GM19397 (cell line): ENCODE data around the gene CBX8.

ENCODE experiments used
- ATAC-seq: cut with Tn5 transposase; IDR thresholded peaks from one replicate; pipeline ENCODE4 v1.9.1; 2021; ENCODE audit warnings: mild to moderate bottlenecking, moderate library complexity; ENCODE audit not compliant: unreplicated experiment

The CBX8 gene

DNA sequence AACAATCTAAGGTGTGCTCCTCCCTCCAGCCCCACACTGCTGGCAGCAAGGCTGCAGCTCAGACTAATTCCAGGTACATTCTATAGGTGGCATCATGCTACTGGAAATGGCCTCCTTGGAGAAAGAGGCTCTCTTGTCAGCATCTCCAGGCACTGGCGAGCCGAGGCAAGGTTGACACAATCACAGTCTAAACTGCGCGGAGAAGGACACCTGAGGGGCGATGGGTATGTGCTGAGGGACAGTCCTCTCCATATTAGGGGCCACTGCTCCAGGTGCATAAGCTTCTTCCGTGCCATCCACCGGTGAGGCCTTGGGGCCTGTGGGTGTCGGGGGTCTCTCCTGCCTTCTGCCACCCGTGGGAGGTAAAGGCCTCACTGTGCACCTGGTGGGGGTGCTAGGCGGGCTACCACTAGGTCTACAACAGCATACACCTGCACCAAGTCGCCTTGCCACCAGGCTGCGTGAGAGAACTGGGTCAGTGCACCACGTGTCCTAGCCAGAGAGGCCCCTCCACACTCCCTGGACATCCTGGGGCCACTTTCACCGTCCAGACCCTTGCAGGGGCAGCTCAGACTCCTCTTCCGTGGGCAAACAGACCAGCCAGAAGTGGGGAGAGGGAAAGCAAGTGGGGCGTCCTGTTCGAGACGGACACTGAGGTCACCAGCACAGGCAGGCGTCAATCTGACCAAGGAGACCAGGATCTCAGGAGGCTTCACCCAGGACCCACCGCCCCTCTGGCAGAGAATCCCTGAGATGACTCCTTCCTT is 12.1 kb upstream of the CBX8 start:
- no peak for ATAC-seq

DNA sequence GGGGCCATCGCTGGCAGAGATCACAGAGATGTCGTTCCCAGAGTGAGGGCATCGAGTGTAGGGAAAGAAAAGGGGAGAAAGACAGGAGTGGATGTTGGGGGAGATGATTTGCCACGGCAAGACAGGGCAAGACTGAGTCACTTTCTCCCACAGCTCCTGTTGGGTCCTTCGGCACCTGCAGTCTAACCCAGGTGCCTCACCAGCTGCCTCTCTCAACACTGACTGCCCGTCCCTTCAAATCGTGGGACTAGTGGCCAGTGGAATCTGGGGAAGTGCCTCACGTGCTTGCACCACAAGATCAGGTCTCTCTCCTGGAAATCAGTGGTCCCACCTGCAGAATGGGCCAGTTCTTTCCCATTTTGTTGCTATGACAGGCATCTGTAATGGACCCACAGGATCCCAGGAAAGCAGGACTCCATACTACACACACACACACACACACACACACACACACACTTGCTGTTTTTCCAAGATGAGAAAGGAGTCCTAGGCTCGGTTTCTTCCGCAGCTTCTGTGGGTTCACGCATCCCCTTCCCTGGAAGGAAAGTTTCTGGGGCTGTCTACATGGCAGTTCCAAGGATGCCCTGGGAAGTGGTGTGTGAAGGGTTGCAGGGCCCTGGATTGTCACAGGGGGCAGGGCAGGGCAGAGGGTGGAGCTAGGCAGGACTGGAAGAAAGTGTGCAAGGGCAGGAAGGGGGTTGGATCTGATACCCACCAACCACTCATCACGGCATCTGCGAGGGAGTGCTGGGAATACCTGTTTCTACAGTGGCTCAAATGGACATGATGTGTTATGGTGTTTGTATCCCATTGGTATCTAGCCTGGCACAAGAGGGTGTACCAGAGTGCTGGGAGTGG is 10.2 kb upstream of the CBX8 start:
- ATAC-seq = no peak

DNA sequence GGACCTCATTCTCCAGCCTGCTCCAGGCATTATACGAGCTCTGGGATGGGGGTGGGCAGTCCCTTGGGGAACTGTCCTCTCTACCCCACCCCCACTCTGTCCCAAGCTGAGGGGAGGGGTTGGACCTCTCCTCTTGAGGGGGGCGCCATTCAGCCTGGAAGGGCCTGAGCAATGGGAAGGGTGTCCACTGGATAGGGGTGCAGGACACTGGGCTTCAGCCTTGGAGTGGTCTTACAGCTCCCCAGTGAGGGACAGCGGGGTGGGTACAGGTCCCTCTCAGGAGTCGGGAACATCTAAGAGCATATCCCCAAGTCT is 9.5 kb upstream of the CBX8 start:
- ATAC-seq = no peak

DNA sequence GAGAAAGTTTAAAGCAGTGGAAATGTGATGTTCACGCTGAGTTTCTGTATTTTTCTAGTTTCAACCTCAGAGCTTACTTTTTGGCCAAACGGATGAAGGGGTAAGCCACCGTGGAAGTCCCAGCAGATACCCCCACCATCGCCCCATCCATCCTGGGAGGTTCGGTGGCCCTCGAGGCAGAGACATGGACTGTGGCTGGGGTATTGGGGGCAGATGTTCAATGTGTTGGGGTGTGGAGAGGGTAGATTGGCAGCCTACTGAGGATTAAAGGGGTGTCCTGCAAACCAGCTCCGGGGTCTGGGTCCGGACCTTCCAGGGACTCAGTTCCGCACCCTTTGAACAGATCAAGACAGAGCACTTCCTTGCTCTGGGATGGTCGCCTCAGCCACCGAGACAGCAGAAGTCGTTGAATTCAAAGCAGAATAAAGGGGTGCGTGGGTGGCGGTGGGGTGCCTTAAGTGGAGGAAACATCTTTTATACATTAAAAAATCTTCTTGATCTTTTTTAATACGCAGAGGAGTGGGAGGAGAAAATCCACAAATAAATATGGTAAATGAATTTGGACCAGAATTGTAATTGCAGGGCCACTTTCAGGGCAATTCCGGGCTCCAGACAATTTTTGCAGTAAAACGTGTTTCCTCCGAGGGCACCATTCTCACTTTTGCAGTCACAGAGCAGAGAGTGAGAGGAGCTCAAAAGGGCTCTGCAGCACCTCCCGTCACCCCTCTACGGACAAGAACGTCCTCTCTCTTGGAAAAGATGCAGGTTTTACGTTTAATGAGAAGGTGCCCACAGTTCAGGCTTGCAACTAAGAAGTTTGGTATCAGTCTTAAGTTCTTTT is 8.2 kb upstream of the CBX8 start:
- no peak for ATAC-seq

DNA sequence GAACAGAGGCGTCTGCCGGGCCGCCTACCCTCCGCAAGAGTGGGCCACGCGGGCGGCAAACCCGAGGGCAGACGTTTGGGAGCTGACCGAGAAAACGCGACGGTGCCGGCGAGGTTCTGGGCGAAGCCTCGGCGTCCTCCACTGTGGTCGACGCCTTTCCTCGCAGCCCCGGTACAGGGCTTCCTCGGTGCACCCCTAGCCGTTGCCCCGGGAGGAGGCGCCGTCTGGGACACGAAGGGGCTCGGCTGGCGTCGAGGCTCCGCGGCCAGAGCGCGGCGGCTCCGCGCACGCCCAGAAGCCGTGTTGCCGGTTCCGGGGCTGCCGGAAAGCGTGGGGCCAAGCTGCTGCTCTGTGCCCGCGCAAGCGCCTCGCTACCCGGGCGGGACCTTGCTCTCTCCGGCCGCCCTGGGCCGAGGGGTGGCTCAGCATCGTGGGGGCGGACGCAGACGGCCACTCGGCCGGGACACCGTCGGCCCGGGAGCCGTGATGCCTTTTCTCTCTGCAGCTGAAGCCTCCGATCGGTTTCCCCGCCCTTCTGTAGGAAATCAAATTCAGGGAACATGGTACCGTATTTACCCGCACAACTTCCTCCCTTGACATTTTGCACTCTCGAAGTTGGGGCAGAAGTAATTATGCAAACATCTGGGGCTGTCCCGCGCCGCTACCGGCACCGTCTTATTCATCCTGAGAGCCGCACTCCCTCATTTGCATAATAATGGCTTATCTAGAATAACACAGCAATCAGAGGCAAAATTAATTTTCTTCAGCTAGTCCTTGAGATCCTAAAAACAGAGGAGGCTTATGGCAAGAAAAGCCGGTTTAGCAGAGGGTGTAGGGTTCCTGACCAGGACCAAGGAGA is 7.3 kb upstream of the CBX8 start:
- ATAC-seq = peak; percentile 65

DNA sequence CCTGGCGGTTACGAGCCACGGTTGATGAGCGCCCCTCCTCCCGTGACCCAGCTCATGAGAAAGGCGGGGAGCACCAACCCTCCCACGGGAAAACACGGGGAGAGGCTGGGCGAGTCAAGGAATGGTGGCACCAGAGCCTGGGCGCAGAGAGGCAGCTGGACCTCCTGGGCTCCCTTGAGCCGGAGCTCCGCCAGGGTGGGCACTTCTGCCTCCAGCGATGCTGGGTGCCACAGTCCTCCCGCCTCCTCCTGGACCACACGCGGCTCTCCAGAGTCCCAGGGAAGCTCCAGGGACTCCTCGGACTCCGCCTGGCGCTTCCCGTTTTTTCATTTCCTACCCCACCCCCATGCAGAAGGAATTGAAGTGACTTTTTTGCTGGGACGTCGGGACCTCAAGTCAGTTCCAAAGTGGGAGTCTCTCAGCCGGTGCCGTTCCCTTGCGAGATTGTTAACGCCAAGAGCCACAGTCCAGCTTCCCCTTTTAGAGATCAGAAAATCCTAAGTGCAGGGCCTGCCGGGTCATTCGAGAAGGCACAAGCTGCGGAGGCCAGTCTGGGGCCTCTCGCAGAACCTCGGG is 6.6 kb upstream of the CBX8 start:
- ATAC-seq = no peak

DNA sequence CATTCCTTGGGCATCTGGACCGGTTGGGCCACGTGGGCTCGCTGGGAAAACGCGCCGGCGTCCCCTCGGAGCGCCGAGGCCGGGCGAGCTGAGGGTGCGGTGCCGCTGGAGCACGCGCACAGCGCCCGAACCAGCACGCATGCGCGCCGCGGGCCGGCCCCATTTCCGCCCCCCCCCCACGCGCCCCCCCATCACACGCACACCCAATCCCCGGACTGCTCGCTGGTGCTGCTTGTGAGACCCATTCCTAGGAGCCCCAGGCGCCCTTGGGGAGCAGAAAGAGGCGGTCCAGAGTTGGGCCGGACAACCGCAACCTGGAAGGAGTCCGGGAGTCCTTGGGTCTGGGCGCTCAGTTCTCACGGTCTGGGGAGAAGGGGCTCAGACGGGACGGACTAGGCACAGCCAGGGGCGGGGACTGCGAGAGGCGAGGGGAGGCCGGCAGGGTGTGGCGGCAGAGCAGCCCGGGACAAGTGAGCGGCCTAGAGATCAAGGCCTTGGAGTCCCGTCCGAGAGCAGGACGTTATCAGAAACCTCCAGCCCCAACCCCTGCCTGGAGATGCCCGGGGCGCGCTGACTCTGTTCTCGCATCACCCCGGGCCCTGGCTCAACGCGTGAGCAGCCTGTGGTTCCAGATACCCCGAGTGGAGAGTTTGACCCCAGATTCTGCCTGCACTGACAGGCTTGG is 6.0 kb upstream of the CBX8 start:
- no peak for ATAC-seq

DNA sequence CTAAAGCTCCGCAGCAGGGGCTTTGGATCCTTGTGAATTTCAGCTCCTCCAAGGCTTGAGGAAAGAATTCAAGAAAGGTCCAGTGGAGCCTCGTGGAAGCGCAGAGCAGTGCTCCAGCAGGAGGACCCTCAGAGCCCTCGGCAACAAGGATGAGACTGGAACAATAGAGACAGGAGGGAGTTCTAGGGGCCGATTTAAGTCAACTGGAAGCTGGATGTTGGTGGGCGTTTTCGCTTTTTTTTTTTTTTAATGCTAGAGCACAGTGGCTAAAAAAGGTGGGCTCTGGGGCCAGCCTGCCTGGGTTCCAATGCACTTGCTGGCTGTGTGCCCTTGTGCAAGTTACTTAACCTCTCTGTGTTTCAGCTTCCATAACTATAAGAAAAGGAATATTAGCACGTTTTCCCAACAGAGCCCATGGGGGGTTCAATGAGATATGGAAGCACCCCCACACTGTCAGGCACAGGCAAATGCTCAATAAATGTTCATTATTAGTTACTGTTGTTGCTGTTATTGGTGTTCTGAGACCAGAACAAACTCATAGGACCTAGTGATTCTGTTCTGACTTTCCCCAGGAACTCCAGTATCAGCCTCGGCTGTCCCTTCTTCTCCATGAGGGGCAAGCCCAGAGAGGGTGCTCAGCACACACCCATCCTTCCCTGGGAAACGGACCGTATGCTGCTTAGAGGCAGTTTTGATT is 5.3 kb upstream of the CBX8 start:
- no peak for ATAC-seq

DNA sequence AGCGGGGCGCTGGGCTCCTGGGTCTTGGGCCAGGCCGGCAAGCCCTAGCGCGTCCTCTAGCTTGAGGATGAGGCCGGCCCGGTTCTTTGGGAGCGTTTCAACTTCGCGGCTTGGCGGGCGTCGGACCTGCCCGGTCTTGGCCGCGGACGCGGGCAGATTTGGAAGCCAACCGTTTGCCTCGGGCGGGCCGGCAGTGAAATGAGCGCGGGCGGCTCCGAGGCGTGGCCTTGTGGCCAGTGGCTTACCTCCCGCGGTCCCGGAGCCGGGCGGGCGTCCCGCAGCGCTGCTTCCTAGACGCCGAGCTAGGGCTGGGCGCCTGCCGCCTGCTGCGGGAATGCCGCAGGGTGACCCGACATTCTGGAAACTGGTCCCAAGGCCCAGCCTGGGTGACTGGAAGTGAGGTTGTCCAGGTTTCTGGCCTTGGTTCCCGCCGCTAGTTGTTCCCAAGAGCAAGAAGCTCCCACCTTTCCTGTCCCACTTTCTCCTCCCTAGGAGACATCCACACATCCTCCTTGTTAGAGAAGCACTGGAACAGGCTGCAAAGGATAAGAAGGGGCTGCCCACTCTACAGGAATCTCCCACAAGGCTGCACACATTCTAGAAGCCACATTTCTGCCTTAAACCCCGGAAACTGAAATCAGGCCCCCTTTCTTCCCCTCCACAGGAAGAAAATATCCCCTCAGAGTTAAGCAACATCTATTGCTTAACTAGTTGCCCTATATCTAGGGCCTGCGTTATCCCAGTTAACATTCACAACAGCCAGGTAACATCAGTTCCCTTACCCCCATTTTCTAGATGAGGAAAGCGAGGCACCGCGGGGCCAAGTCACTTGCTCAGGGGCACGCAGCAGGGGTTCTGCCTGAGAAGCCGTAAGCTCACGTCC is 4.5 kb upstream of the CBX8 start:
- ATAC-seq = no peak

DNA sequence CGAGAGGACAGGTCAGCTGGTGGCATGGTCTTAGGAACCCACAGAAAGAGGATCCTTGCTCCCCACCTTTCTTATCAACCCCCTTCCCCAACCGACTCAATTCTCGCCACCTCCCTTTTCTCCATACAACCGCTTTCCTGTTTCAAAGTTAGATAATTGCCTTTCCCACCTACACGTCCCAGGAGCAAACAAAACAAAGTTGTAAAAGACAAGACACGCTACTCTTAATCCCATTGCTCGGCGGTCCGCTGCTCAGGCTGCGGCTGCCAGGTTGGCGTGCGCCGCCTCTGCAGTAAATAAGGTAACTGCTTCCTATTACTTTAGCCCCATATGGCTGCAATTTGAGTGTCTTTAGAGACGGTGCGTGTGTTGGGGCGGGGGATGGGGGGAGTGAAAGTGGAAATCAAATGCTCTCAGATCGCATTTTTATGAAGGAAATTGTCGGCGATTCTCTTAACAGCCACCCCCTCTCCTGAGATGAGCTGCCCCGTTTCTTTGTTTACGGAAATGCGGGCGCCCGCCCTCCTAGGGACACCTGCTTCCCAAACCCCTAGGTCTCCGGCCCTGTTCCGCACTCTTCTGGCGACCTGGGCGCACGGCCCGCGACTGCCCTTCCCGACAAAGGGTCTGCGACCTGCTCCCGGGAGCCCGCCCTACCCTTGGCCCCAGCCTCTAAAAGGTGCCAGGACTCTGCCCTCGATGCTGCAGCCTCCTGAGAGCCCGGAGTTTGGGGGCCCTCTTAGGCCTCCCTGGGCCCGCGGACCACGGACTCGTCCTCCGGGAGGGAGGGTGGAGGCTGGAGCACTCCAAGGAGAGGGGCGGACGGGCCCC is 3.7 kb upstream of the CBX8 start:
- no peak for ATAC-seq

DNA sequence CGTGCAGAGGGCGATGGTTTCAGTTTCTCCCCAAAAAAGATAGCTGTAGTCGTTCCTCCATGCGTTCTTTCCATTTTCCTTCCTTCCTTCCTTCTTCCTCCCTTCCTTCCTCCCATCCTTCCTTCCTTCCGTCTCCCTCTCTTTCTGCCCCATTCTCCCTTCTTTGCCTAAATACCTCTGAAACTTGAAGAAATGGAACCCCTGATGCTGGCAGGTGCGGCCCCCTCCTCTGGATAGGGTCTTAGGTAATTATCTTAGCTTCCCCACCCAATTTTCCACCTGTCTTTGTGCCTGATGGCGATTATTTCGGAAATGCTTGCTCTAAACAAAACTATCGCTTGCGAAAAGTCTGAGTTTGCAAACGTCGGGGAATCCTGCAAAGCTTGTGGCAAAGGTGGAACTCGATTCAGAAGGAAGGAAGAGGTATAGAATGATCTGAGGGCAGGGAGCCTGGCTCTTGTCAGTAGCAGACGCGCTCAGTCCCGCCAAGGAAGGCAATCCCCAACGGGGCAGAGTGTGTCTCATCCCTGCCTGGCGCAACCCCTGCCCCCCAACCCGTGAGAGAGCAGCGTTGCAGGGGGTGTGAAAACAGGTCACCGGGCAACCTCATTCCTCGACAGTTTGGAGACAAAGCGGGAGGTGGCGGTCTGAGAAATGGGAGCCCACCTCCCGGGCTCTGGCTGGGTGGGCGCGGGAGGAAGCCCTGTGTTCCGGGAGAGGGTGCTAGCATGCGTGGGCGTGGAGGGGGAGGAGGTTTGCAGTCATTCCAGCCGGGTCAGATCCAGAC is 2.9 kb upstream of the CBX8 start:
- no peak for ATAC-seq

DNA sequence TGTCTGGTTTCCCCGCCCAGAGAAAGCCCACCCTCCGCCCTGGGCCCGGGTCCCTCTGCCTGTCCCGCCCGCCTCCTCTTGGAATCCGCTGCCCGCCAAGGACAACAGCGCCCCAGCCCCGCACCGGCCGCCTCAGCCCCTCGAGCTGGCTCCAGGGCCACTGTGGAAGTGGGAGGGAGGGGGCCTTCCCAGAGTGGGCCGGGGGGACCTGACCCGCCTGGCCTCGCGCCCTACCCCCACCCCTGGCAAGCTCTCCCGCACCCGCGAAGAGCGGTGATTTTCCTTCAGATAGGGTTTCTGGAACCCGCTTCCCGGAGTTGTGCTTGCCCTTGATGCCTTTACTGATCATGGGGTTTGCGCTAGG is 2.3 kb upstream of the CBX8 start:
- ATAC-seq = no peak

DNA sequence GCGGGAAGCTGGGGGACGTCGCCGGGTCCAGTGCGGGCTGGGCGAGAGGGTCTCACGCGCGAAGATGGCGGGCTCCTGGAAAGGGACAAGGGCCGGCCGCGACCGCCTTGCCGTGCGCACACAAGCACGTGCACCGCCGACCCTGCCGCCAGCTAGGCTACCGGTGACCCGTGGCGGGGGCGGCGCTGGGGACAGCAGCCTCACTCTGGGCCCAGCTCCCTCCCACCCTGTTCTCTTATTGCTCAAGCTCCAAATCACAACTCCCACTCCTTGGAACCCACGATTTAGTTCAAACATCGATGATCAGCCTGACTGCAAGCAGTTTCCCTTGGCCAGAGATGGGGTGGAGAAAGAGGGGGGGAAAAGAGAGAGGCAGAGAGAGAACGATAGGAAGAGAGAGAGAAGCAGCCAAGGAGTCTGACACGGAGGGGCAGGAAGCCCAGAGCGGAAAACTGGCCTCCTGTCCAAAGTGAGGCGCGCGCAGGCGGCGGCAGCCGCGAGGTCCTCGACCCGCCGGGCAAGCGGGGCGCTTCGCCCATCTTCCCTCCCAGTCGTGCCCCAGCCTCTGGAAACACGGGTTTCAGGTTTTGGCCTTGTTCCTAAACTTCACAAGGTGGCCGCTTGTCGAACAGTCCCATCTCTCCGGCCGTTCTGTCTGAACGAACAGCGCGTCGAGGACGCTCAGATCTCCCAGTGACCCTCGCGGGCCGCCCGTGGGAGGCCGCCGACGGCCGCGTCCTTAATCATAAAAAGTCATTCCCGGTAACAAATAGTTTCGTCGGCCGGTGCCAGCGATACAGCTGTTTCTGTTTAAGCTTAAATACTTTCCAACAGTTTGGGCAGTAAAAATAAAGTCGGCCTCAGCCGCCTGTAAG is 1.7 kb upstream of the CBX8 start:
- ATAC-seq = no peak

DNA sequence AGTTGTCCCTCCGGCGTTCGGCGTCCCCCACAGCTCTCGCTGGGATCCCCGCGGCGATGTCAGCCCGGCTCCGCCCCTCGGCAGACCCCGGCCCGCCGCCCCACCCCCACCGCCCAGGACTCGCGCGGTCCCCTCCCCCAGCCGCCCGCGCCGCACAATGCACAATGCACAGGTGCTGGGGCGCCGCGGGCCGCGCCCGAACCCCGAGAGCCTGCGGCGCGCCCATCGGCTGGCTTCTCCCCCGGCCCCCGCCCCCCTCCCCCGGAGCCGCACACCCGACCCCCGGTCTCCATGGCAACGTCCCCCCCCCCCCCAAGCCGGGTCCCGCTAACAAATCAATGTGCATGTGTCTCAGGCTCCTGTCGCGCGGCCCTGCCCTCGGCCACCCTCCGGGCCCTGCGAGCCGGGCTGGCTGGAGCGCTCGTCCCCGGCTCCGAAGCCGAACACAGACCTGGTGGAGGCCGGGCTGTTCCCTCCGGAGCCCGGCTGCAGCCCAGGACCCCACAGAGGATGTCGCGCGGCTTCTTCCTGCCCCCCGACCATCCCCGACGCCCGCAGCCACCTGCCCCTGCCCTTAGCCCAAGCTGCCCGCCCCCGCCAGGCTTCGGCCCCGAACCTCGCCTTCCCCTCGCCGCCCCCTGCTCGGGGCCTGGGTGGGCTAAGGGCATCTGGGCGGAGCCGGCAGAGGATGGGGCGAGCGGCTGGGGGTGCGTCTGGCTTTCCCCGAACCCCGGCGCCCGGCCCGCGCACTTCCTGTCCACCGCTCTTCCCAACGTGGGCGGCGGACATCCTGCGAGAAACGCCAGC is 818 bp upstream of the CBX8 start:
- no peak for ATAC-seq

DNA sequence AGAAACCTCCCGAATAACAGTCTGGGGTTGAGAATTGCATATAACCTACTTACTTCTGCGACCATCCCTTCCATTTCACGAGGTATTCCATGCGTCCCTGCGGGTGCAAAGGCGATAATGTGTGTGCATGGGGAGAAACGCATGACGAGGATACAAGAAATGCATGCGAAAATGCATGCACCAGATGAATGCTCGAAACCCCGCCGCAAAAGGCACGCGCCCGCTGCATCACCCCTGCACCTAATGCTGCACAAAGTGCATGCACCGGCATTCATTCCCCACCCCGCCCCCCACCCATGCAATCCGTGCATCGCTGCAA is 474 bp downstream of the CBX8 start:
- ATAC-seq = no peak
